Stomach smooth muscle (tissue), 2 donors: Measurements from ENCODE around the gene HOXC13.

Experiments
- H3K27ac ChIP-seq: one replicate; pipeline ENCODE4 v1.7.0; 2013; ENCODE audit warnings: mild to moderate bottlenecking, low read length, inconsistent platforms
- H3K27me3 ChIP-seq, 2 donors: one replicate each; pipeline ENCODE4 v1.7.0; 2013; ENCODE audit warnings: low read length in 2 of 2; ENCODE audit not compliant: insufficient read depth in 2 of 2, control insufficient read depth in 1 of 2
- H3K36me3 ChIP-seq, 2 donors: one replicate each; pipeline ENCODE4 v1.7.0; 2013; ENCODE audit warnings: low read length in 2 of 2; ENCODE audit not compliant: control insufficient read depth in 2 of 2, insufficient read depth in 2 of 2
- H3K4me1 ChIP-seq: one replicate; pipeline ENCODE4 v1.7.0; 2013; ENCODE audit warnings: low read length; ENCODE audit not compliant: control insufficient read depth, insufficient read depth
- H3K4me3 ChIP-seq, 2 donors: one replicate each; pipeline ENCODE4 v1.7.0; 2013; ENCODE audit warnings: low read length in 2 of 2
- H3K9ac ChIP-seq, 2 donors: one replicate each; pipeline ENCODE4 v1.7.0; 2013; ENCODE audit warnings: low read length in 2 of 2, mild to moderate bottlenecking in 1 of 2
- H3K9me3 ChIP-seq, 2 donors: one replicate each; pipeline ENCODE4 v1.7.0; 2013; ENCODE audit warnings: low read length in 2 of 2; ENCODE audit not compliant: control insufficient read depth in 2 of 2
- donor health status: healthy.
- donor health status: Pancreatic carcinoma.

The HOXC13 gene

GRCh38 chr12:53956251-53956887 lies 17.7 kb downstream of the HOXC13 start:
- H3K4me1 ChIP-seq = peaks cover 14% of the 10 kb centered on the region
- no peak overlapping the region for H3K4me3 ChIP-seq
- no peak overlapping the region for H3K9ac ChIP-seq
- H3K9me3 ChIP-seq = no peaks in the 10 kb centered on the region
- H3K36me3 ChIP-seq = no peaks in the 10 kb centered on the region
- H3K27ac ChIP-seq = no peak overlapping the region
- peaks cover 93 to 98% of the 10 kb centered on the region in 2 donors for H3K27me3 ChIP-seq

GRCh38 chr12:53956914-53957536 lies 18.4 kb downstream of the HOXC13 start:
- H3K4me1 ChIP-seq = peaks cover 8% of the 10 kb centered on the region
- H3K27ac ChIP-seq = no peak overlapping the region
- no peak overlapping the region for H3K9ac ChIP-seq
- H3K9me3 ChIP-seq = no peaks in the 10 kb centered on the region
- no peak overlapping the region for H3K4me3 ChIP-seq
- peaks cover 93 to 98% of the 10 kb centered on the region in 2 donors for H3K27me3 ChIP-seq
- no peaks in the 10 kb centered on the region for H3K36me3 ChIP-seq

- H3K27me3 ChIP-seq = peaks cover 91 to 98% of the 10 kb centered on the region in 2 donors
- H3K4me3 ChIP-seq = no peak overlapping the region
- no peak overlapping the region for H3K9ac ChIP-seq
- H3K9me3 ChIP-seq = no peaks in the 10 kb centered on the region
- no peak overlapping the region for H3K27ac ChIP-seq
- H3K36me3 ChIP-seq = no peaks in the 10 kb centered on the region
- peaks cover 8% of the 10 kb centered on the region for H3K4me1 ChIP-seq
Observed at GRCh38 chr12:53958128-53958527, 19.5 kb downstream of the HOXC13 start.

- Histone ChIP-seq H3K4me3 (no peak overlapping the region), H3K27me3 (peaks cover 91 to 98% of the 10 kb centered on the region in 2 donors), H3K27ac (no peak overlapping the region), H3K4me1 (peaks cover 8% of the 10 kb centered on the region), H3K9ac (no peak overlapping the region), H3K9me3 (no peaks in the 10 kb centered on the region), H3K36me3 (no peaks in the 10 kb centered on the region)
Observed at GRCh38 chr12:53959314-53959713, 20.7 kb downstream of the HOXC13 start.

- Histone ChIP-seq H3K36me3 (no peaks in the 10 kb centered on the region), H3K9ac (no peak overlapping the region), H3K27ac (no peak overlapping the region), H3K4me3 (no peak overlapping the region), H3K9me3 (peaks cover 0 to 2% of the 10 kb centered on the region in 2 donors), H3K4me1 (peaks cover 8% of the 10 kb centered on the region), H3K27me3 (peaks cover 93 to 98% of the 10 kb centered on the region in 2 donors)
Observed at GRCh38 chr12:53960187-53961024, 21.8 kb downstream of the HOXC13 start.

- Histone ChIP-seq H3K9ac (no peak overlapping the region), H3K9me3 (peaks cover 0 to 2% of the 10 kb centered on the region in 2 donors), H3K27me3 (peaks cover 92 to 98% of the 10 kb centered on the region in 2 donors), H3K27ac (no peak overlapping the region), H3K36me3 (no peaks in the 10 kb centered on the region), H3K4me1 (peaks cover 8% of the 10 kb centered on the region), H3K4me3 (no peak overlapping the region)
Observed at GRCh38 chr12:53961025-53961761, 22.6 kb downstream of the HOXC13 start.

- H3K4me1 ChIP-seq = peaks cover 9% of the 10 kb centered on the region
- H3K27me3 ChIP-seq = peaks cover 92 to 98% of the 10 kb centered on the region in 2 donors
- no peak overlapping the region for H3K27ac ChIP-seq
- peaks cover 0 to 2% of the 10 kb centered on the region in 2 donors for H3K9me3 ChIP-seq
- H3K4me3 ChIP-seq = no peak overlapping the region
- H3K36me3 ChIP-seq = no peaks in the 10 kb centered on the region
- H3K9ac ChIP-seq = no peak overlapping the region
Observed at GRCh38 chr12:53963005-53963404, 24.4 kb downstream of the HOXC13 start.

GRCh38 chr12:53963434-53964314 lies 25.0 kb downstream of the HOXC13 start:
- H3K9me3 ChIP-seq = peaks cover 0 to 2% of the 10 kb centered on the region in 2 donors
- peaks cover 9% of the 10 kb centered on the region for H3K4me1 ChIP-seq
- peaks cover 92 to 98% of the 10 kb centered on the region in 2 donors for H3K27me3 ChIP-seq
- H3K4me3 ChIP-seq = no peak overlapping the region
- no peak overlapping the region for H3K9ac ChIP-seq
- H3K36me3 ChIP-seq = no peaks in the 10 kb centered on the region
- no peak overlapping the region for H3K27ac ChIP-seq

GRCh38 chr12:53964315-53964713 lies 25.7 kb downstream of the HOXC13 start:
- Histone ChIP-seq H3K9me3 (peaks cover 0 to 2% of the 10 kb centered on the region in 2 donors), H3K4me1 (peaks cover 9% of the 10 kb centered on the region), H3K27me3 (peaks cover 94 to 100% of the 10 kb centered on the region in 2 donors), H3K36me3 (no peaks in the 10 kb centered on the region), H3K27ac (no peak overlapping the region), H3K4me3 (no peak overlapping the region), H3K9ac (no peak overlapping the region)
